Type B pancreatic cell (in vitro differentiated cells): Measurements from ENCODE around the gene ADGRV1. TPM values are rescaled to one million over a fixed set of nuclear protein-coding genes. Genes with fewer than 3 reads are reported as not detected.
"Not testable (repeated sequence)": the region's sequence is repeated elsewhere in the genome, so short reads cannot be mapped to it uniquely, and the experiment has no call there.

Experiments
- DNase-seq: peaks from one replicate; pipeline ENCODE4 v3.0.0; 2021; ENCODE audit warnings: mixed read lengths; ENCODE audit not compliant: unreplicated experiment; ENCODE audit errors: extremely low spot score
- H3K27ac Mint-ChIP-seq: 2 replicates; pipeline ENCODE4 v1.8.0; 2021; ENCODE audit warnings: mild to moderate bottlenecking, mixed read lengths
- H3K27me3 Mint-ChIP-seq: 2 replicates; pipeline ENCODE4 v1.8.0; 2021; ENCODE audit warnings: mixed read lengths
- H3K36me3 Mint-ChIP-seq: 2 replicates; pipeline ENCODE4 v1.8.0; 2021; ENCODE audit warnings: mixed read lengths
- H3K4me1 Mint-ChIP-seq: one replicate; pipeline ENCODE4 v1.8.0; 2021; ENCODE audit warnings: mixed read lengths; ENCODE audit not compliant: unreplicated experiment
- H3K4me3 Mint-ChIP-seq: 2 replicates; pipeline ENCODE4 v1.8.0; 2021; ENCODE audit warnings: mild to moderate bottlenecking, mixed read lengths
- H3K9me3 Mint-ChIP-seq: 2 replicates; pipeline ENCODE4 v1.8.0; 2021; ENCODE audit warnings: mixed read lengths
- total RNA-seq: library from RNA; stranded (reverse); gene quantifications from 2 replicates; pipeline ENCODE4 v1.2.1, GENCODE V29; 2021; ENCODE audit warnings: low replicate concordance
- TF ChIP-seq, protein P1 (sequence below): fragments of 200-600 bp; sonication (generic); conservative IDR thresholded peaks from 2 replicates; pipeline ENCODE4 v1.5.0; 2021; ENCODE audit warnings: antibody characterized with exemption, mild to moderate bottlenecking

The ADGRV1 gene
- total RNA-seq, 1 donor from 2014 or later = 29.5 TPM

DNA sequence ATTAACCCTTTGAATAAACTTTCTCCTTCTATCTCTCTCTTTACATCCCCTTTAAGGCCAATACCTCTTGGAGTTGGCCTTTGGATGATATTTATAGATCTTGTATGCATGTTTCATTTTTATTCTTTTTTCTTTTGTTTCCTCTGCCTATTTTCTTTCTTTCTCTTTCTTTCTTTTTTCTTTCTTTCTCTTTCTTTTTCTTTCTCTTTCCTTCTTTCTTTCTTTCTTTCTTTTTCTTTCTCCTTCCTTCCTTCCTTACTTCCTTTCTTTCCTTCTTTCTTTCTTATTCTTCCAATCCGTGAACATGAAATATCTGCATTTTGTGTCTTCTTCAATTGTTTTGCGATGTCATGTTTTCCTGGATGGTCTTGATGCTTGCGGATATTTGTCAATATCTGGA lies 276.1 kb downstream of the ADGRV1 start:
- Mint-ChIP-seq H3K4me3 (no peak overlapping the region), H3K9me3 (peaks cover 6% of the 10 kb centered on the region), H3K4me1 (no peaks in the 10 kb centered on the region), H3K27ac (no peak overlapping the region), H3K36me3 (peaks cover 6% of the 10 kb centered on the region), H3K27me3 (no peaks in the 10 kb centered on the region)
- TF ChIP-seq, protein P1, sequence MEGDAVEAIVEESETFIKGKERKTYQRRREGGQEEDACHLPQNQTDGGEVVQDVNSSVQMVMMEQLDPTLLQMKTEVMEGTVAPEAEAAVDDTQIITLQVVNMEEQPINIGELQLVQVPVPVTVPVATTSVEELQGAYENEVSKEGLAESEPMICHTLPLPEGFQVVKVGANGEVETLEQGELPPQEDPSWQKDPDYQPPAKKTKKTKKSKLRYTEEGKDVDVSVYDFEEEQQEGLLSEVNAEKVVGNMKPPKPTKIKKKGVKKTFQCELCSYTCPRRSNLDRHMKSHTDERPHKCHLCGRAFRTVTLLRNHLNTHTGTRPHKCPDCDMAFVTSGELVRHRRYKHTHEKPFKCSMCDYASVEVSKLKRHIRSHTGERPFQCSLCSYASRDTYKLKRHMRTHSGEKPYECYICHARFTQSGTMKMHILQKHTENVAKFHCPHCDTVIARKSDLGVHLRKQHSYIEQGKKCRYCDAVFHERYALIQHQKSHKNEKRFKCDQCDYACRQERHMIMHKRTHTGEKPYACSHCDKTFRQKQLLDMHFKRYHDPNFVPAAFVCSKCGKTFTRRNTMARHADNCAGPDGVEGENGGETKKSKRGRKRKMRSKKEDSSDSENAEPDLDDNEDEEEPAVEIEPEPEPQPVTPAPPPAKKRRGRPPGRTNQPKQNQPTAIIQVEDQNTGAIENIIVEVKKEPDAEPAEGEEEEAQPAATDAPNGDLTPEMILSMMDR = no peak
- DNase-seq = no peak

DNA sequence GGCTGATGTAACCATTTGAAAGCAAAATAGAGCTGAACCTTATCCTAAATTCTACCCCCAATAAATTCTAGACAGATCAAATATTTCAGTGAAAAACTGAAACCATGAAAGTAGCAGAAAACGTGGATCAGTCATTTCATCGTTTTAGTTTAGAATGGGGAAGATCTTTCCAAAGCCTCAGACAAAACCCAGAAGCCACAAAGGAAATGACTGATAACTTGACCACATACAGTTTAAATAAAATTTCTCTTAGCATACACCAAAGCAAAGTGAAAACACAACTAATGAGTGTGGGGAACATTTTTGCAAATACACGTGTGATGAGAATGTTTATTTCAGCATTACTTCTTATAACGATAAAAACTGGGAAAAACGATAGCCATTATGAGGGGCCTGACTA lies 284.8 kb downstream of the ADGRV1 start:
- no peaks in the 10 kb centered on the region for H3K36me3 Mint-ChIP-seq
- no peak for DNase-seq
- H3K4me1 Mint-ChIP-seq = no peaks in the 10 kb centered on the region
- H3K4me3 Mint-ChIP-seq = no peak overlapping the region
- H3K9me3 Mint-ChIP-seq = no peaks in the 10 kb centered on the region
- no peaks in the 10 kb centered on the region for H3K27me3 Mint-ChIP-seq
- TF ChIP-seq, protein P1 = no peak
- H3K27ac Mint-ChIP-seq = no peak overlapping the region

DNA sequence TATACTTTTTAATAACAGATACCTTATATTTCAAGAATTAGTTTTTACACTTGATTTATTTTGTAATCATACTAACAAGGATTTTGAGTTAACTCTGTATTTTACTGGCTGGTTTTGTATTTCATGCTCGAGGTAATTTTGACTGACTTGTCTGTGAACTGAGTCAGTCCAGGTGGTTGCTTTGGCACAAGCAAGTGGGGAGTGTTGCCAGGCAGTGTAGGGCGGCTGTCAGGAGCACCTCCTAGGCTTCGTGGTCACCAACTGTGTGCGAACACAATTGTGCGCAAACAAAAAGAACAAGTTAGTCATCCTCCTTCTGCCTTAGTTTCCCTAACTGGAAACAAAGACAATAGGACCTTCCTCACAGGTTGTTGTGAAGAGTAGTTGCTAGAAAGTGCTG lies 286.3 kb downstream of the ADGRV1 start:
- TF ChIP-seq, protein P1 = no peak
- no peak for DNase-seq
- no peak overlapping the region for H3K4me3 Mint-ChIP-seq
- no peaks in the 10 kb centered on the region for H3K27me3 Mint-ChIP-seq
- H3K4me1 Mint-ChIP-seq = no peaks in the 10 kb centered on the region
- no peak overlapping the region for H3K27ac Mint-ChIP-seq
- no peaks in the 10 kb centered on the region for H3K9me3 Mint-ChIP-seq
- no peaks in the 10 kb centered on the region for H3K36me3 Mint-ChIP-seq

DNA sequence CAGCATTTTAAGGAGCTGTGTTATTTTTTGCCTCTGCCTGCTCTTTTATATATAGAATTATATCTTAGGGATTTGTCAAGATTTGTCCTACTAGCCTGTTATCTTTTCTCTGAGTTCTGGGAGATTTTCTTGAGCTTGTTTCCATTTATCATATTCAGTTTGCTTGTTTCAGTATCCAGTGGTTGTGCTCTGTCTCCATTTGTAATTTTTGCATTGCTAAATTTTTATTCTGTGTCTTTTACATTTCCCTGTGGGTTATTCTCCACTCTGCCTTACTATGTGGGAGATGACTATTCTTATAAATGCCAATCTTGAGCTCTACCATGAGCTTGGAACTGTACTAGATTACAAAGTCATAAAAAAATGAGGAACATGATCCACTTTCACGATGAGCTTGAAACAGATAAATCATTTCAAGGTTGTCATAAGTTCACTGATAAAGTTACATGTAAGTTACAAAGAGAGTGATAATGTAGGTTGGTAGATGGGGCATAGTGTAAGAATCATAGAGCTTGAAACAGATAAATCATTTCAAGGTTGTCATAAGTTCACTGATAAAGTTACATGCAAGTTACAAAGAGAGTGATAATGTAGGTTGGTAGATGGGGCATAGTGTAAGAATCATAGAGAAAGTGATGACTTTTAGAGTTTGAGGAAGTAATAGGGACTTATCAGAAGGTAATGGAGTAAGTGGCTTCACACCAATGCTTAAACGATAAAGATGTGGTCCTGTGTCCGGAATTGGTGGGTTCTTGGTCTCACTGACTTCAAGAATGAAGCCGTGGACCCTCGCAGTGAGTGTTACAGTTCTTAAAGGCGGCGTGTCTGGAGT lies 287.3 kb downstream of the ADGRV1 start:
- no peak overlapping the region for H3K4me3 Mint-ChIP-seq
- TF ChIP-seq, protein P1 = no peak
- H3K27me3 Mint-ChIP-seq = no peaks in the 10 kb centered on the region
- no peaks in the 10 kb centered on the region for H3K4me1 Mint-ChIP-seq
- H3K9me3 Mint-ChIP-seq = no peaks in the 10 kb centered on the region
- H3K36me3 Mint-ChIP-seq = no peaks in the 10 kb centered on the region
- no peak overlapping the region for H3K27ac Mint-ChIP-seq
- no peak for DNase-seq

DNA sequence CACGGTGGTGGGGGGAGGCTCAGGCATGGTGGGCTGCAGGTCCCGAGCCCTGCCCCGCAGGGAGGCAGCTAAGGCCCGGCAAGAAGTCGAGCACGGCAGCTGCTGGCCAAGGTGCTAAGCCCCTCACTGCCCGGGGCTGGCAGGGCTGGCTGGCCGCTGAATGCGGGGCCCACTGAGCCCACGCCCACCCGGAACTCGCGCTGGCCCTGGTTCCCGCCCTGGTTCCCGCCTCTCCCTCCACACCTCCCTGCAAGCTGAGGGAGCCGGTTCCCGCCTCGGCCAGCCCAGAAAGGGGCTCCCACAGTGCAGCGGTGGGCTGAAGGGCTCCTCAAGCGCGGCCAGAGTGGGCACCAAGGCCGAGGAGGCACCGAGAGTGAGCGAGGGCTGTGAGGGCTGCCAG lies 289.0 kb downstream of the ADGRV1 start:
- H3K4me3 Mint-ChIP-seq, H3K36me3 Mint-ChIP-seq, DNase-seq, H3K9me3 Mint-ChIP-seq, H3K4me1 Mint-ChIP-seq, H3K27ac Mint-ChIP-seq, H3K27me3 Mint-ChIP-seq: not testable (repeated sequence)

DNA sequence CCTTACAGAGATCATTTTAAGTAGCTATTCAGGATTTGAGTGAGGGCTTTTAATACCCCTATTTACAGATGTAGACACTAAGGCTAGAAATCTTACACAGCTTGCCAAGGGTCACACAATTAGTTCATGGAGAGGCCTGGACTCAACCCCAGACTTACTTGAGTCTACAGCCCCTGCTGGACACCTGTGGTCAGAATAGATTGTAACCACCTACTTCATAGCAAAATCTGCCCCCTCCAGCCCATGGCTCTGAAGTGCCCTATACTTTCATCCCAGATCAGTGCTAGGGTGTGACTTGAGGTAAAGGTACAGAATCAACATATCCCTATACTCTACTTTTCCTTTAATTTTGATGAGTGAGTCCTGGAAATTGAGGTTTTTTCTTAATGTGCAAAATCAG lies 291.3 kb downstream of the ADGRV1 start:
- H3K27me3 Mint-ChIP-seq = no peaks in the 10 kb centered on the region
- no peaks in the 10 kb centered on the region for H3K4me1 Mint-ChIP-seq
- H3K4me3 Mint-ChIP-seq = no peak overlapping the region
- no peaks in the 10 kb centered on the region for H3K36me3 Mint-ChIP-seq
- H3K27ac Mint-ChIP-seq = no peak overlapping the region
- TF ChIP-seq, protein P1 = peak; percentile 14
- no peak for DNase-seq
- no peaks in the 10 kb centered on the region for H3K9me3 Mint-ChIP-seq
